Ovary (tissue), 9 donors: ENCODE data around the gene ERP44. TPM values are rescaled to one million over a fixed set of nuclear protein-coding genes. Genes with fewer than 3 reads are reported as not detected.

Source experiments
- DNase-seq, 5 donors: peaks; one replicate each; pipeline ENCODE4 v3.0.0-alpha.2; 2019 to 2020
- H3K27ac ChIP-seq, 2 donors: fragments of 200-600 bp; one replicate each; pipeline versions ENCODE4 v1.5.1 to v1.8.0; 2019 to 2022
- H3K27me3 ChIP-seq: fragments of 200-600 bp; one replicate; pipeline ENCODE4 v1.8.0; 2022
- H3K36me3 ChIP-seq: fragments of 200-600 bp; sonication (generic); one replicate; pipeline ENCODE4 v1.5.1; 2019
- H3K4me1 ChIP-seq: one replicate; pipeline ENCODE4 v1.8.1; 2013; ENCODE audit warnings: mild to moderate bottlenecking, moderate library complexity; ENCODE audit not compliant: insufficient read depth
- H3K4me3 ChIP-seq: fragments of 200-600 bp; sonication (generic); one replicate; pipeline ENCODE4 v1.5.1; 2017
- H3K9me3 ChIP-seq, 2 donors: fragments of 200-600 bp in 1 of 2; sonication (generic) in 1 of 2; one replicate each; pipeline versions ENCODE4 v1.5.1 to v1.8.1; 2013 to 2019; ENCODE audit warnings: mild to moderate bottlenecking in 1 of 2, moderate library complexity in 1 of 2
- EP300 ChIP-seq: sonication (generic); formaldehyde crosslinking; IDR thresholded peaks from one replicate; pipeline ENCODE4 v1.6.1; 2017; ENCODE audit warnings: antibody characterized with exemption
- POLR2A ChIP-seq: fragments of 450-650 bp; IDR thresholded peaks from one replicate; pipeline ENCODE4 v1.6.1; 2017; ENCODE audit warnings: antibody characterized with exemption, mild to moderate bottlenecking, moderate library complexity
- WGBS, 3 donors: extraction: QIAGEN DNeasy Blood & Tissue Kit in 1 of 3; methylation state at CpG; one replicate each; pipeline versions ENCODE4 v1.1.5 to v1.1.7; 2013 to 2017; 5-methylcytosine and 5-hydroxymethylcytosine counted together
- intact Hi-C, 4 donors: fragments of 100-400 bp; cut with DNase I; formaldehyde crosslinking; loops; one replicate each; pipeline versions ENCODE4 v1.11.0 to v1.15.1; 2022 to 2023
- polyA plus RNA-seq, 2 donors: library from polyadenylated mRNA; stranded (reverse); fragments of 200-250 nt in 1 of 2; fragments of 350-450 nt in 1 of 2; fragmentation: Illumina TruSeq in 1 of 2; extraction: RNeasy Lipid Tissue Mini Kit (QIAGEN cat#74804) in 1 of 2; gene quantifications; one replicate each; pipeline ENCODE4 v1.2.3, GENCODE V29; 2013 to 2014
- total RNA-seq, 7 donors: library from RNA; depleted of rRNA in 2 of 7; stranded (reverse); fragments of >200 nt in 2 of 7; fragmentation: NEBNext Ultra II Directional in 3 of 7; extraction: Animal tissue kit (Norgen Biotek cat#: 25700) in 3 of 7; gene quantifications; one replicate each; pipeline versions ENCODE4 v1.1.0 to v1.2.4, GENCODE V29; 2016 to 2023
- TF ChIP-seq, protein P1 (sequence below), 3 donors: fragments of 450-650 bp in 2 of 3; fragments of 200-600 bp in 1 of 3; IDR thresholded peaks; one replicate each; pipeline versions ENCODE4 v1.5.1 to v1.8.0; 2016 to 2022; ENCODE audit warnings: antibody characterized with exemption in 3 of 3, mild to moderate bottlenecking in 1 of 3
- donor health status: DM: no; HTN: no; CAD: no; lungs with moderate emphysema.
- donor health status: DM: no; HTN: no; CAD: no.
- donor health status: Bipolar disorder and iron deficiency.
- donor health status: DM: yes; HTN: yes; CAD: no.
- donor health status: DM: no; HTN: no; CAD: no.
- donor health status: DM: yes; HTN: yes; CAD: no.

Gene ERP44
- total and polyA plus RNA-seq, 9 donors = 7.0 to 26.4 (median 12.6) TPM

DNA sequence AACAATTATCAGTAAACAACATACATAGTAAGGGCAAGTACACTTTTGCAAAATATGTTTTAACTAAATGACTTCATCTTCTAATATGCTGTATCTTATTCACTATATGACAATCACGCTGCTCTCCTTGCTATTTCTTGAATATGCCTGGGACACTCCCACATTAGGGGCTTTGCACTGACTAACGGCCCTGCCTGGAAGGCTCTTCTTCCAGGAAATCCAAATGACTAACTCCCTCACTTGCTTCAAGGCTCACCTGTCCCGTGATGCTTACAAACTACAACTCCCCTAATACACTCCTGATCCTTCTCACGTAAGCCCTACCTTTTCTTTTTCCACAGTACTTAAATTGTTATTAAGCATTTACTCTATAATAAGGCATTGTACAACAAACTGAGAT, 10.6 kb downstream of the ERP44 start:
- Histone ChIP-seq H3K27ac (no peak overlapping the region), H3K4me3 (no peak overlapping the region), H3K27me3 (no peaks in the 10 kb centered on the region), H3K36me3 (no peaks in the 10 kb centered on the region), H3K4me1 (no peaks in the 10 kb centered on the region), H3K9me3 (no peaks in the 10 kb centered on the region)
- TF ChIP-seq EP300 = no peak
- TF ChIP-seq POLR2A = no peak
- TF ChIP-seq, protein P1, sequence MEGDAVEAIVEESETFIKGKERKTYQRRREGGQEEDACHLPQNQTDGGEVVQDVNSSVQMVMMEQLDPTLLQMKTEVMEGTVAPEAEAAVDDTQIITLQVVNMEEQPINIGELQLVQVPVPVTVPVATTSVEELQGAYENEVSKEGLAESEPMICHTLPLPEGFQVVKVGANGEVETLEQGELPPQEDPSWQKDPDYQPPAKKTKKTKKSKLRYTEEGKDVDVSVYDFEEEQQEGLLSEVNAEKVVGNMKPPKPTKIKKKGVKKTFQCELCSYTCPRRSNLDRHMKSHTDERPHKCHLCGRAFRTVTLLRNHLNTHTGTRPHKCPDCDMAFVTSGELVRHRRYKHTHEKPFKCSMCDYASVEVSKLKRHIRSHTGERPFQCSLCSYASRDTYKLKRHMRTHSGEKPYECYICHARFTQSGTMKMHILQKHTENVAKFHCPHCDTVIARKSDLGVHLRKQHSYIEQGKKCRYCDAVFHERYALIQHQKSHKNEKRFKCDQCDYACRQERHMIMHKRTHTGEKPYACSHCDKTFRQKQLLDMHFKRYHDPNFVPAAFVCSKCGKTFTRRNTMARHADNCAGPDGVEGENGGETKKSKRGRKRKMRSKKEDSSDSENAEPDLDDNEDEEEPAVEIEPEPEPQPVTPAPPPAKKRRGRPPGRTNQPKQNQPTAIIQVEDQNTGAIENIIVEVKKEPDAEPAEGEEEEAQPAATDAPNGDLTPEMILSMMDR (IDR thresholded peaks at IDR 0.05) = no peak
- 79 to 87% (median 82%) methylated on average over 4 of the region's 4 CpGs for WGBS, 3 donors
- intact Hi-C loops = no loop called here
- no peak for DNase-seq

DNA sequence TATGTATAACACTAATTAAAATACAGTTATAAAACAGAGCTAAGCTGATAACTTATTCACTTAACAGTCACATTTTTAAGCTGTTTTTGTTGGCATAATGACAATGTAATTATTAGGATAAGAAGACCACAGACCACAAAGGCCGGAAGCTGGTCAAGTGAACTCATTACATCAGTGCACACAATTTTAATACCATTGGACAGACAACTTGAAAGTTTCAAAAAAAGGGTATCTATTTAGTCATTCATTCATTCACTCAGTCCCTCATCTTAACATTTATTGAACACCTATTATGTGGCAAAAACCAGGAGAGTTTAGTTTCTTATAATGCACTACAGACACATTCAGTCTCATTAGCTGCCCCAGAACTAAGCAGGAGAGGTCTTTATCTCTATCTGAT, 11.6 kb downstream of the ERP44 start:
- Histone ChIP-seq H3K36me3 (no peaks in the 10 kb centered on the region), H3K9me3 (no peaks in the 10 kb centered on the region), H3K4me1 (no peaks in the 10 kb centered on the region), H3K27ac (no peak overlapping the region), H3K27me3 (no peaks in the 10 kb centered on the region), H3K4me3 (no peak overlapping the region)
- TF ChIP-seq, protein P1 (IDR thresholded peaks at IDR 0.05) = no peak
- TF ChIP-seq POLR2A (no peak), EP300 (no peak)
- DNase-seq = no peak
- WGBS, 3 donors = 59 to 68% (median 63%) methylated on average over 1 of the region's 1 CpG
- intact Hi-C loops = no loop called here

DNA sequence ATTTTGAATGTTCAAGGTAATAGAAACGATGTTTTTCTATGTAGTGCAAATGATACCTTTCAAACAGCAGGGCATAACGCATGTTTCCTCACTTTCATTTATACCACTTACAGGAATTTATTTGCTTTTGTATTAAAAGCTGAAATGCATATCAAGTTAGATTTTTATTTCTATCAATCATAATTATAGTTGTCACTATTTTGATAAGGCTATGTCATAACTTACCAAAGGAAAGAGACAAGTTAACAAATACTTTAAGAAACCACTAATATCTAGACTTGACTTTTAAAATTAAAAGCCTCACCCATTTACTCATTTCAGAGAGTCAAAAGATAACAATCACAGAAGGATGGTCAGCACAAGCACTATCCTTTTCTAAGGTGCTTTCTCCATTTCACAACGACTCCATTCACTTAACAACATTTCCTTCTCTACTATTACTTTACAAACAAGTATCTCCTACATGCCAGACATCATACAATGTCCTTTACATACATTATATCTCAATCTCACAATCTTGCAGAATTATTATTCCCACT, 12.6 kb downstream of the ERP44 start:
- WGBS, 3 donors = 94 to 97% (median 95%) methylated on average over 3 of the region's 3 CpGs
- no peaks in the 10 kb centered on the region for H3K27me3 ChIP-seq
- no peak overlapping the region for H3K4me3 ChIP-seq
- H3K9me3 ChIP-seq = no peaks in the 10 kb centered on the region
- H3K4me1 ChIP-seq = no peaks in the 10 kb centered on the region
- H3K27ac ChIP-seq = no peak overlapping the region
- DNase-seq = no peak
- TF ChIP-seq EP300 = no peak
- TF ChIP-seq, protein P1 (IDR thresholded peaks at IDR 0.05) = no peak
- no peak for TF ChIP-seq POLR2A
- no peaks in the 10 kb centered on the region for H3K36me3 ChIP-seq
- intact Hi-C loops = no loop called here

DNA sequence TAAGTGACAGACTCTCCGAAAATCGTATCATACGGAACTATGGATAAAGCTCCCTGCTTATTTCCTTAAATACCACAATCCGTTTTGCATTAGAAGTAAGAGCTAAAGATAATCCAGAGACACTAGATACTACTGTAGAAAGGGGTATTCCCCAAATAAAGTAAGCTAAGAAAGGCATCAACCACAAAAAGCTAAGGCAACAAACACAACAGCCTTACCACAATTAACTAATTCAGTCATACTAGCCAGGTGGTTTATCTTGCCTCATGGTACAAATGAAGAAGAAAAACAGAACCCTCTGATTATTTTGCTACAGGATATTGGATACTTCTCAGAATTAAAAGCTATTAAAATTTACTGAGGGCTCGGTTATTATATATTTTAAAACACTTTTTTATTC, 14.1 kb downstream of the ERP44 start:
- WGBS, 3 donors = 86 to 90% (median 86%) methylated on average over 5 of the region's 5 CpGs
- no peaks in the 10 kb centered on the region for H3K4me1 ChIP-seq

More for the DNA sequence above, 14.1 kb downstream of the ERP44 start:
- intact Hi-C loops = no loop called here
- no peaks in the 10 kb centered on the region for H3K27me3 ChIP-seq
- DNase-seq = no peak
- no peaks in the 10 kb centered on the region for H3K9me3 ChIP-seq
- H3K4me3 ChIP-seq = no peak overlapping the region
- no peaks in the 10 kb centered on the region for H3K36me3 ChIP-seq
- no peak overlapping the region for H3K27ac ChIP-seq
- TF ChIP-seq POLR2A (no peak), EP300 (no peak)
- TF ChIP-seq, protein P1 (IDR thresholded peaks at IDR 0.05) = no peak
